Activated naive CD4-positive, alpha-beta T cell (primary cell): ENCODE results near the gene NDUFS6.
"Not testable (repeated sequence)": the region's sequence is repeated elsewhere in the genome, so short reads cannot be mapped to it uniquely, and the experiment has no call there.

Experiments
- DNase-seq, 4 experiments: peaks; one replicate each; lab custom pipeline; 2025; lab: John Stamatoyannopoulos, UW

The NDUFS6 gene

DNA sequence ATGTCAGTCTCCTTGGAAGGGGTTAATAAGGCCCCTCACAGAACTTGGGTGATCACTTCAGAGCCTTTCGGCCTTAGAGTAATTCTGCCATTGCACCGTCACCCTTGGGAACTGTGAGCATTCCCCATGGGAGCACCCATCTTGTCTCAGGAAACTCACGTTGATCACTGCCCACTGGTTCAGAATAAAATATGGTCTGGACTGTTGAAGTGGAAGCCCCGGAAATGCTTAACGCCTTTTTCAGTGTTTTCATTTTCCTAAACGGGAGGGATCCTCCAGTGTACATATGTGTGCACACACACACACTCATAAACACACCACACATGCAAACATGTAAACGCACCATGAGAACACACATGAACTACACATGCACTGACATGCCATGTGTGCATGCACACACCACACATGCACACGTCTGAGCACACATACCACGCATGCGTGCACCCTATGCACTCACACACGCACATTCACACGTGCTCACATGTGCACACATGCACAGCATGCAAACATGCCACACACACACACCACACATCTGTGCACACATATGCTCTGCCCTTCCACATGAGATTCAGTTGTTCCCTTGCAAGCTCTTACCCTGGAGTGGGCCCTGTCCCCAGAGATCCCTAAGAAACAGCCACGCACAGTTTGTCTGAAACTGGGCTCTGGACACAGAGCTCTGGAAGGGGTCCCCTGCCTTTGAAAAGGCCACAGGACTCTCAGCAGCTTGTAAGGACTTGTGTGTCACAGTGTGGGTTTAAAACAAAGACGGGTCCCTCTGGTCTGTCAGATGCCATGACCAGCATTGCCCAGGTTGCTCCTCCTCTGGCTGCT lies 18.6 kb upstream of the NDUFS6 start:
- DNase-seq, result no peak

DNA sequence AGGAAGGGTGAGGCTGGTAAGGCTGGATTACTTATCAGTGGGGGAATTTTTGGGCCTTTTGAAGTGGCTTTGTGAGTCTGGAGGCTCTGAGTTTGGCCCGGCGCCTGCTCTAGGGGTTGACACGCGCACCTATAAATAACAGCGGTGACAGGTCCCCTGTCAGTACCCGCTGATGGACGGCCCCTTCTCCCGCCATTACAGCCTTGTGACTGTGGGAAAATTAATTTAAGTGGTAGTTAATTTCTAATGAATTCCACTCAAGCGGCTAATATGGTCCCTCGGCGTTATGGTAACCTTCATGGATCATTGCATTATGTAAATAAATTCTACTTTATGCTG lies 18.0 kb upstream of the NDUFS6 start:
- no peak for DNase-seq

GRCh38 chr5:1784197-1785050 lies 16.8 kb upstream of the NDUFS6 start:
- no peak for DNase-seq

DNA sequence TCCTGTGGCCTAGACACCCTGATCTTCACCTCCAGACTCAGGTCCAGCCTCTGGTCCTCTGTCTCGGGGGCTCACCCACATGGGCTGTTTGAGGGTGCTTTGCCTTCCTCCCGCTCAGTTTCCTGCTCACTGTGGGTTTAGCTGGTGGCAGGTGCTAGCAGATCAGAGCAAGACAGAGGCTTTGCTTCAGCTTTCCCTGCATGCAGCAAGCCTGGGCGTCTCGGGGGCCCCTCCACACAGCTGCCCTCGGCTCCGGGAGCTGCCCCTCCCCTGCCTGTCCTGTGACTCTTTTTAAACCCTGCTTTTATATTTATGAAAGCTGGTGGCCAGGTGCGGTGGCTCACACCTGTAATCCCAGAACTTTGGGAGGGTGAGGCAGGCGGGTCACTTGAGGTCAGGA lies 16.1 kb upstream of the NDUFS6 start:
- DNase-seq, result no peak

DNA sequence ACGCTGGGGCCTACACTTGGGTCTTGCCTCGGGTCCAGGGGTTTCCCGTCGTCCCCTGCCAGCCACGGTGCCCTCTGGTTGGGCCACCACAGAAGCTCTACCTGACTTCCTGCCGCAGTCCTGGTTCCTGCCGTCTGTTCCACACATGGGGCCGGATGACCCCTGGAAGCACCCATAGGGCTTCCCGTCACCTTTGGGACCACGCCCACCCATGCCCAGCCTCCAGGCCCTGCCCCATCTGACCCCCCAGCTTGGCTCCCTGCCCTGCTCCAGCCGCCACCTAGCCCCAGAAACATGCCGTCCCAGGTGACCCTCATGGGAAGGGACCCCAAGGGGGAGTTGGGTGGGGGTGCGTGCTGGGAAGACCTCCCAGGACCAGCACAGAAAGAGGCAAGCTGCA lies 15.2 kb upstream of the NDUFS6 start:
- no peak for DNase-seq

GRCh38 chr5:1786621-1787471 lies 14.4 kb upstream of the NDUFS6 start:
- no peak for DNase-seq

DNA sequence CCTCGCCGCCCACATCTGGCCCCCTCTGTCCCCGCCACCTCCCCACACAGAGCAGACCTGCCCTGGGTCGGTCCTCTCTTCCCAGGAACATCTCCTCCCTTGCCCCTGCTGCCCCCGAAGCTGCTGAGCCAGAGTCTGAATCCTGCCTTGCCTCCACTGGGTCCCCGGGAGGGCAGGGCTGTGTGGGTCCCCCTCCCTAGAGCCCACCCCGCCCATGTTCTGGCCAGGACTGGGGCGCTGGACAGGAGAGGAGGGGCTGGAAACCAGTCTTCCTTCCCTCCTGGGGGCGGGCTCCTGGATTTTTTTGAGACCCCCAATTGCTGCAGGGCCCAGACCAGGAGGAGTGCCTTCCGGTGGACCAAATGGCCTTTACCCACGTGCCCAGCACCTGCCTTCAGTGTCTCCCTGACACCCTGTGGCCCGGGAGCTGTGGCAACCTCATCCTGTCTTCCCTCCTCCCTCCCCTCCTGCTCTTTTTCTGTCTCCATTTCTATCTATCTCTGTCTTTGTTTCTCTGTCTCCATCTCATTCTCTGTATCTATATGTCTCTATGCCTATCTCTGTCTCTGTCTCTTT lies 13.6 kb upstream of the NDUFS6 start:
- DNase-seq, result no peak

DNA sequence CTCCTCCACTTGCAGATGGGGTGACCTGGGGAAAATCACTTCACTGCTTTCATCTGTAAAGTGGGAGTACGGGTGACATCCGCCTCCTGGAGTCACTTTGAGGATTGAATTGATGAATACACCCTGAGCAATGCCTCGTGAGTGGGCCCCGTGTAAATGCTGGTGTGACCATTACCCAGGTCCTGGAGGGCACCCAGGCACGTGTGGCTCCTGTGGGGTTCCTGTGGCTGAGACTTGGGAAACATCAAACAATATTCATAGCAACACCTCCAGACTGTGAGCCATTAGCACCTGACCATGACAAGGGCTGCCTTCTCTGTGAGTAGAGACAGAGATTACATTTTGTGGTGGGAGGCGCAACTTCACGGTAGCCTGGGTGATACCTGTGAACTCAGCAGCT lies 13.0 kb upstream of the NDUFS6 start:
- no peak for DNase-seq

DNA sequence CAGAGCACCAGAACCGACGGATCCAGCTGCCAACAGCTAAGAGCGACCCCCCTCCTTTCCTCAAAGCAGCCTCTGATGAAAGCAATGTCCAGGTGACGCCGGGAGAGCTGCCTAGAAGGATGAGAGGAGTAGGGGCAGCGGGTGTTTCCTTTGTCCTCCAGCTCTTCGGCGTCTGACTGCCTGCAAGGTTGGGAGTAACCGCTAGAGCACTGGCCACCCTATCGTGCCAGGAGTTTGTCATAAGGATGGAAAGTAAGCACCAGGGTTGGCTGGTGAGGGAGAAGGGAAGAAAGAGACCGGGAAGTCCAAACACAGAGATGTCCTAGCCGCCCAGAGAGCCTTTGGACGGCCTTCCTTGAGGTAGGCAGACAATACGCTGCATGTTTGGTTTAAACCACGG lies 12.4 kb upstream of the NDUFS6 start:
- DNase-seq, result no peak

DNA sequence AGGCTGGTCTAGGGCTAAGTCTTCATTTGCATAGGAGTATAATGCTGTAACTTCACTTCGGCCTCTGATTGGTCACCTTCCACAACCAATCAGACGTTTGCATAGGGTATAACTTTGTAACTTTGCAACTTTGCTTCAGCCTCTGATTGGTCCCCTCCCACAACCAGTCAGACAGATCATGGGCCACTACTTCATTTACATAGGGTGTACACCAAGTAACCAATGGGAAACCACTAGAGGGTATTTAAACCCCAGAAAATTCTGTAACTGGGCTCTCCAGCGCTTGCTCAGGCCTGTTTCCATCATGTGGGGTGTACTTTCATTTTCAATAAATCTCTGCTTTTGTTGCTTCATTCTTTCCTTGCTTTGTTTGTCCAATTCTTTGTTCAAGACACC lies 11.8 kb upstream of the NDUFS6 start:
- DNase-seq, result not testable (repeated sequence)

DNA sequence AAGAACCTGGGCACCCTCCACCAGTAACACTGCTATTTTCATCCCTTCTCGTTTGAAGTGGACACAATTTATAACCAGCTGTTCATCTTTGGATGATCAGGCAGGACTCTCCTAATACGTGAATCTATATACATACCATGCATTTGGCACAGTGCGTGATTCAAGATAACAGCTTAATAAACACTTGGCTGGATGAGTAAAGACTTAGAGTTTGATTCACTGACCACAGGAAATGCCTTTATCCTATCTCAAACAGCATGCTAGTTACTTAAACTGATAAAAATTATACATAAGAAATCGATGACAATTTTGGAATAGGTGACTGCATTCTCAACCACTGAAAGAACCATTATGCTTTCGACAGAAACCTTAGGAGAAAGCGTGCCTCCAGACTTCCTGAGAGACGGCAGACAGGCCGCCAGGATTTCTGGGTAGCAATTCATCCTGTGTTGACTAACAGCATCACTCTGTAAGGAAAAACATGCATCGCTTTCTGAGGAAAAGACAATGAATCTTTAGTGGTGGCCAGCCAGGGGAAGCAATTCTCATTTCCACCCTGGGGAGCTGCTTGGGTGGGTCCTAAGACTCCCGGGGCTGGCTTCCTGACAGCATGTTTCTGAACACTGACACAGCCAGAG lies 11.3 kb upstream of the NDUFS6 start:
- DNase-seq, result no peak

- DNase-seq, result no peak
Measured at GRCh38 chr5:1791176-1791575, 10.0 kb upstream of the NDUFS6 start.

- peak in 3 of 4 experiments; percentile 24 to 54 (median 52) for DNase-seq
Measured at GRCh38 chr5:1792842-1793266, 8.4 kb upstream of the NDUFS6 start.

GRCh38 chr5:1793301-1793740 lies 7.9 kb upstream of the NDUFS6 start:
- DNase-seq, result no peak

DNA sequence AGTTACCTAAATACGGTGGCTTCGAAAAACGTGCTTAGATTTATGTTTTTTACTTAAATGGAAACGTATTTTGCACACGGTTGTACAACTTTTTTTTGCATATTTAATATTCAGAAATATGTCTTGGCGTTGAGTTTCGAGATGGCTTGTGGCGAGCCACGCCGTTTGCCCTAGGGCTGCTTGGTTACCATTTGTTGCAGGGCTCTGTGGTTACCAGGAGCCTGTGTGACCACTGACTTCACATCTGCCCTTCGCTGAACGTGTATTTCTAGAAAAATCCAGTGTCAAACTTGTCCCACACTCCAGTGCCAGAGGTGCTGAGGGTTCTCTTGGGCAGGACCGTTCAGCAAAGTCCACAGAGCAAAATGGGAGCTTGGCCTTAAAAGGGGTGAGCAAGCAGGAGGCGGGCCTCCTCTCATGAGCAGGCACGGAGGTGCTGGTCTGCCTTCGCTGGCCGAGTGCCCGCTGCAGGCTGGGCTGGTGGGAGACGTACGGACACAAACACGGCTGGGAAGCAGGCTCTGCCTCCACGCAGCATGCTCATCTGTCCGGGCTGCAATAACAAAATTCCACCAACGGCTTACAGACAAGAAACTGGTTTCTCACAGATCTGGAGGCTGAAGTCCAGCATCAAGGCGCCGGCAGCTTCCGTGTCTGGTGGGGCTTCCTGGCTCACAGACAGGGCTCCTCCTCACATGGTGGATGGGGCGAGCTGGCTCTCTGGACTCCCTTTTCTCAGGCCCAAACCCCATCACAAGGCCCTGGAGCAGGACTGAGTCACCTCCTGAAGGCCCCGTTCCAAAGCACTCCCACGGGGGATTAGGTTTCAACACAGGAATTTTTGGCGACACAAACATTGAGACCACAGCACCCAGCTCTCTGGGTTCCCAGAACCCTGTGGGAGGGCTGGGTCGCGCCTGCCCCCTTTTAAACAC lies 7.0 kb upstream of the NDUFS6 start:
- DNase-seq, result no peak

GRCh38 chr5:1794901-1795290 lies 6.3 kb upstream of the NDUFS6 start:
- no peak for DNase-seq

DNA sequence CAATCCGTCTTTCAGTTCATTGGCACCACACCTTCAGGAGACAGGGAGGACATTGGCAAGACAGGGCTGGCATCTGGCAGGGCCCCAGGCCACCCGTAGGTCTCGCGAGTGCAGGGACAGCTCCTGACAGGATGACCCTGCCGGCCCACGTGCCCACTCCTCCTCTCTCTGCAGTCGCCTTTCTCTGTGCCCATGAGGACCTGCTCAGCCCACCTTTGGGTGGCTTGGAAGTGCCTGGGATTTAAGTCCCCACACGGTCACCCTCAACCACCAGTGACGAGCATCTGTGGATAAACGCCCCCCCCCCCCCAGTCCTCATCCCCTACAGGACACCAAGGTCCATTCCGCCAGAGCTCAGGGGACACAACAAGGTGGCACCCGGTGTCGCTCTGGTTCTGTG lies 5.7 kb upstream of the NDUFS6 start:
- no peak for DNase-seq

DNA sequence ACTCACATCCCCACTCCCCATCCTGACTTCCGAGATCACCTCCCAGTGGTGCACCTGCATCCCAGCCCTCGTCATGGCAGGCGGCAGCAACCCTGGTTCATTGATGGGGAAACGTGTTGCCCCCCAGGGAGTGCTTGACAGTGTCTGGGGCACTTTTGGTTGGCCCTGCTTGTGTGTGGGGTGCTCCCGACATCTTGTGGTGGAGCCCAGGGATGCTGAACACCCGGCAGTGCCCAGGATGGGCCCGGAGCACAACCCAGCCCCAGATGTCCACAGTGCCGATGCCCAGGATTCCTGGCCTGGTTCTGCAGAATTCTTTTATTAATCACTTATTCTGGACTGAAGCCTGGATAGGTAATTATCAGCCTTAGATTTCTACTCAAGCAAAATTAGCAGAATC lies 5.3 kb upstream of the NDUFS6 start:
- DNase-seq, result no peak

GRCh38 chr5:1796371-1797102 lies 4.7 kb upstream of the NDUFS6 start:
- no peak for DNase-seq
